Endothelial cell of umbilical vein (primary cell): ENCODE data around the gene B9D2. TPM values are rescaled to one million over a fixed set of nuclear protein-coding genes. Genes with fewer than 3 reads are reported as not detected.

Source experiments
- BruUV-seq: library from RNA; stranded (reverse); fragments of 400-500 nt; replicated peaks from 2 replicates; lab custom pipeline; 2021; lab: Mats Ljungman, UMichigan
- CTCF ChIA-PET: fragments of 300-600, 350-600 bp; sonication (Branson Sonifier 250); formaldehyde crosslinking; loops from one replicate; lab custom pipeline; 2021; ENCODE audit warnings: antibody characterized with exemption, inconsistent platforms; lab: Charles Lee
- POLR2A ChIA-PET: fragments of 300-600, 350-600 bp; sonication (Branson Sonifier 250); formaldehyde crosslinking; loops from one replicate; lab custom pipeline; 2021; ENCODE audit warnings: antibody characterized with exemption, inconsistent platforms; lab: Charles Lee
- DNase-seq: peaks from one replicate; pipeline ENCODE4 v3.0.0-alpha.2; 2011; ENCODE audit warnings: low read depth, low spot score
- FAIRE-seq: peaks from 2 replicates; lab custom pipeline; 2011; peaks lifted over from hg19 to GRCh38; lab: Jason Lieb, UNC
- H2AFZ ChIP-seq: 2 replicates; pipeline ENCODE4 v1.6.0; 2012; ENCODE audit warnings: low read depth, low read length, control low read depth, inconsistent platforms
- H3K27ac ChIP-seq: 2 replicates; pipeline ENCODE4 v1.5.1; 2011; ENCODE audit warnings: low read depth, mild to moderate bottlenecking, control low read depth, low read length, moderate library complexity; ENCODE audit not compliant: insufficient read depth
- H3K27me3 ChIP-seq, 2 experiments: 2 replicates each; pipeline versions ENCODE4 v1.6.0 to v1.6.1; 2011; ENCODE audit warnings: low read length in 2 of 2, mixed read lengths in 1 of 2; ENCODE audit not compliant: control insufficient read depth in 2 of 2, insufficient read depth in 2 of 2
- H3K36me3 ChIP-seq, 2 experiments: 2 replicates in 1 of 2; 3 replicates in 1 of 2; pipeline ENCODE4 v1.5.1; 2011; ENCODE audit warnings: low read length in 2 of 2, mild to moderate bottlenecking in 1 of 2, moderate library complexity in 1 of 2; ENCODE audit not compliant: control insufficient read depth in 2 of 2, insufficient read depth in 2 of 2; ENCODE audit errors: extremely low read depth in 1 of 2
- H3K4me1 ChIP-seq: 3 replicates; pipeline ENCODE4 v1.5.1; 2011; ENCODE audit warnings: mild to moderate bottlenecking, low read length; ENCODE audit not compliant: control insufficient read depth, insufficient read depth; ENCODE audit errors: extremely low read depth
- H3K4me2 ChIP-seq: 2 replicates; pipeline ENCODE4 v1.6.1; 2011; ENCODE audit warnings: low read length, control low read depth, mixed read lengths; ENCODE audit not compliant: insufficient read depth
- H3K4me3 ChIP-seq, 3 experiments: fragments of 200-600 bp in 1 of 3; sonication (generic), shearing (Covaris generic) in 1 of 3; replicated peaks in 1 of 3; 2 replicates each; pipeline ENCODE4 v1.5.1; 2011 to 2016; ENCODE audit warnings: control low read depth in 3 of 3, low read length in 3 of 3, mild to moderate bottlenecking in 2 of 3, inconsistent platforms in 1 of 3, low read depth in 1 of 3, moderate library complexity in 1 of 3; ENCODE audit not compliant: insufficient read depth in 1 of 3
- H3K79me2 ChIP-seq: 2 replicates; pipeline ENCODE4 v1.6.0; 2012; ENCODE audit warnings: low read length, inconsistent platforms; ENCODE audit not compliant: control insufficient read depth, insufficient read depth
- H3K9ac ChIP-seq: replicated peaks from 2 replicates; pipeline ENCODE3; 2011; ENCODE audit warnings: low read length, control low read depth; ENCODE audit not compliant: insufficient read depth; ENCODE audit errors: extremely low read depth
- H3K9me1 ChIP-seq: replicated peaks from 3 replicates; pipeline ENCODE4 v1.6.0; 2011; ENCODE audit warnings: mild to moderate bottlenecking, low read length; ENCODE audit not compliant: control insufficient read depth, insufficient read depth; ENCODE audit errors: extremely low read depth
- H3K9me3 ChIP-seq: replicated peaks from 2 replicates; pipeline ENCODE4 v1.5.1; 2012; ENCODE audit warnings: low read length, inconsistent platforms; ENCODE audit not compliant: control insufficient read depth, insufficient read depth
- H4K20me1 ChIP-seq: replicated peaks from 2 replicates; pipeline ENCODE3; 2011; ENCODE audit warnings: mild to moderate bottlenecking, low read length; ENCODE audit not compliant: control insufficient read depth, insufficient read depth; ENCODE audit errors: extremely low read depth
- CTCF ChIP-seq, 2 donors: IDR thresholded peaks; 1 replicate in 1 of 2; 2 replicates in 1 of 2; pipeline ENCODE4 v1.5.1; 2011; ENCODE audit warnings: low read length in 2 of 2, mild to moderate bottlenecking in 2 of 2, moderate library complexity in 2 of 2, control low read depth in 1 of 2, inconsistent platforms in 1 of 2, low read depth in 1 of 2; ENCODE audit not compliant: insufficient read depth in 1 of 2; ENCODE audit errors: extremely low read depth in 1 of 2
- EZH2 ChIP-seq: IDR thresholded peaks from 2 replicates; pipeline ENCODE4 v1.6.1; 2012; ENCODE audit warnings: borderline replicate concordance, low read depth, mild to moderate bottlenecking, moderate library complexity, low read length, inconsistent platforms; ENCODE audit not compliant: severe bottlenecking
- FOS ChIP-seq: IDR thresholded peaks from 2 replicates; pipeline ENCODE4 v1.6.1; 2011; ENCODE audit warnings: mild to moderate bottlenecking, low read length, moderate library complexity, borderline replicate concordance; ENCODE audit not compliant: insufficient read depth
- JUN ChIP-seq: IDR thresholded peaks from 2 replicates; pipeline ENCODE4 v1.6.1; 2011; ENCODE audit warnings: borderline replicate concordance, low read depth; ENCODE audit not compliant: insufficient read length, insufficient read depth
- MAX ChIP-seq: IDR thresholded peaks from 2 replicates; pipeline ENCODE4 v1.6.1; 2011; ENCODE audit not compliant: insufficient read depth, insufficient read length
- POLR2A ChIP-seq: IDR thresholded peaks from 2 replicates; pipeline ENCODE4 v1.6.1; 2012; ENCODE audit warnings: low read depth, mild to moderate bottlenecking, control low read depth, low read length
- dilution Hi-C: fragments of 300-500 bp; cut with MboI; formaldehyde crosslinking; loops from one replicate; pipeline ENCODE4 v1.15.0; 2019; ENCODE audit warnings: low sequenced_read_pairs; ENCODE audit not compliant: extremely low pct_ligation_motif_present
- intact Hi-C: fragments of 100-400 bp; cut with micrococcal nuclease; formaldehyde crosslinking; loops from one replicate; pipeline ENCODE4 v1.10.0; 2022
- polyA plus RNA-seq, 4 experiments: library from polyadenylated mRNA; depleted of rRNA in 3 of 4; stranded (reverse) in 3 of 4; unstranded in 1 of 4; fragments of >200 nt; gene quantifications; 2 replicates each; pipeline versions ENCODE4 v1.2.1 to v1.2.3, GENCODE V29; 2011 to 2012; ENCODE audit warnings: missing spikeins in 1 of 4
- total RNA-seq: library from RNA; stranded (reverse); gene quantifications from 2 replicates; pipeline ENCODE4 v1.2.3, GENCODE V29; 2021

The B9D2 gene
- total and polyA plus RNA-seq, 2 donors (not counting 3 experiments of a cell fraction or from before 2014, with no cell fraction given), result 12.2 to 23.9 TPM

GRCh38 chr19:41355802-41356201 lies 8.1 kb downstream of the B9D2 start:
- no peaks in the 10 kb centered on the region for H4K20me1 ChIP-seq
- intact Hi-C loops, result loop anchor here (2.0 kb wide), 1 partner anchor 91 kb away; the partner anchor contains the start of gene HNRNPUL1
- H3K27me3 ChIP-seq, result no peaks in the 10 kb centered on the region
- H3K27ac ChIP-seq, result no peak overlapping the region
- H3K4me3 ChIP-seq, result no peak overlapping the region
- no peak for FAIRE-seq
- no TSS peak for BruUV-seq
- no peaks in the 10 kb centered on the region for H3K9me3 ChIP-seq
- H3K4me1 ChIP-seq, result no peaks in the 10 kb centered on the region
- no peak overlapping the region for H2AFZ ChIP-seq
- dilution Hi-C loops, result no loop called here
- POLR2A ChIA-PET, result no interaction called here
- no peaks in the 10 kb centered on the region for H3K36me3 ChIP-seq
- no peak overlapping the region for H3K4me2 ChIP-seq
- TF ChIP-seq CTCF (IDR thresholded peaks at IDR 0.05; ENCODE audit: extremely low read depth in 1 of 2, insufficient read depth in 1 of 2, low read depth in 1 of 2, low read length in 2 of 2), result no peak
- TF ChIP-seq EZH2, result no peak
- TF ChIP-seq FOS, result no peak
- no peak for TF ChIP-seq JUN
- no peak for TF ChIP-seq POLR2A
- no peak for TF ChIP-seq MAX
- no peak overlapping the region for H3K9ac ChIP-seq
- CTCF ChIA-PET, result interaction anchor here (0.9 to 1.6 kb wide), 6 partner anchors 8 to 76 kb away, joined by 3 to 9 read pairs (median 3); partner anchors contain the start of genes B3GNT8 and B9D2
- no peaks in the 10 kb centered on the region for H3K9me1 ChIP-seq
- peaks cover 26% of the 10 kb centered on the region for H3K79me2 ChIP-seq
- no peak for DNase-seq
